ENCODE results near the gene ABCA2. TPM values are rescaled to one million over a fixed set of nuclear protein-coding genes. Genes with fewer than 3 reads are reported as not detected.

Gene ABCA2
- total RNA-seq, 6 donors from 2014 or later = 14.7 to 49.2 (median 29.6) TPM

GRCh38 chr9:137041124-137041523 lies 13.1 kb upstream of the ABCA2 start:
- Histone ChIP-seq H3K4me3 (peak overlapping the region; percentile 1 to 25 (median 11)), H3K4me1 (peaks cover 31 to 47% (median 38%) of the 10 kb centered on the region in 4 donors), H3K27ac (peak overlapping the region; percentile 30 to 79 (median 66)), H3K27me3 (peaks cover 0 to 20% (median 2%) of the 10 kb centered on the region in 4 donors), H3K36me3 (peaks cover 0 to 35% (median 21%) of the 10 kb centered on the region in 4 donors), H3K9me3 (no peaks in the 10 kb centered on the region)
- WGBS, 2 donors = 20 to 56% methylated on average over 5 to 16 of the region's 16 CpGs
- ATAC-seq (ENCODE audit: low FRiP score in 2 of 2) = no peak
- TF ChIP-seq POLR2A (IDR thresholded peaks at IDR 0.05) = no peak
- peak in 1 of 4 donors; percentile 8 for TF ChIP-seq EP300 (IDR thresholded peaks at IDR 0.05)
- TF ChIP-seq POLR2AphosphoS5 (IDR thresholded peaks at IDR 0.05) = no peak
- TF ChIP-seq, protein P1, sequence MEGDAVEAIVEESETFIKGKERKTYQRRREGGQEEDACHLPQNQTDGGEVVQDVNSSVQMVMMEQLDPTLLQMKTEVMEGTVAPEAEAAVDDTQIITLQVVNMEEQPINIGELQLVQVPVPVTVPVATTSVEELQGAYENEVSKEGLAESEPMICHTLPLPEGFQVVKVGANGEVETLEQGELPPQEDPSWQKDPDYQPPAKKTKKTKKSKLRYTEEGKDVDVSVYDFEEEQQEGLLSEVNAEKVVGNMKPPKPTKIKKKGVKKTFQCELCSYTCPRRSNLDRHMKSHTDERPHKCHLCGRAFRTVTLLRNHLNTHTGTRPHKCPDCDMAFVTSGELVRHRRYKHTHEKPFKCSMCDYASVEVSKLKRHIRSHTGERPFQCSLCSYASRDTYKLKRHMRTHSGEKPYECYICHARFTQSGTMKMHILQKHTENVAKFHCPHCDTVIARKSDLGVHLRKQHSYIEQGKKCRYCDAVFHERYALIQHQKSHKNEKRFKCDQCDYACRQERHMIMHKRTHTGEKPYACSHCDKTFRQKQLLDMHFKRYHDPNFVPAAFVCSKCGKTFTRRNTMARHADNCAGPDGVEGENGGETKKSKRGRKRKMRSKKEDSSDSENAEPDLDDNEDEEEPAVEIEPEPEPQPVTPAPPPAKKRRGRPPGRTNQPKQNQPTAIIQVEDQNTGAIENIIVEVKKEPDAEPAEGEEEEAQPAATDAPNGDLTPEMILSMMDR (IDR thresholded peaks at IDR 0.05) = no peak
- peak in 1 of 2 donors; percentile 73 for DNase-seq

DNA sequence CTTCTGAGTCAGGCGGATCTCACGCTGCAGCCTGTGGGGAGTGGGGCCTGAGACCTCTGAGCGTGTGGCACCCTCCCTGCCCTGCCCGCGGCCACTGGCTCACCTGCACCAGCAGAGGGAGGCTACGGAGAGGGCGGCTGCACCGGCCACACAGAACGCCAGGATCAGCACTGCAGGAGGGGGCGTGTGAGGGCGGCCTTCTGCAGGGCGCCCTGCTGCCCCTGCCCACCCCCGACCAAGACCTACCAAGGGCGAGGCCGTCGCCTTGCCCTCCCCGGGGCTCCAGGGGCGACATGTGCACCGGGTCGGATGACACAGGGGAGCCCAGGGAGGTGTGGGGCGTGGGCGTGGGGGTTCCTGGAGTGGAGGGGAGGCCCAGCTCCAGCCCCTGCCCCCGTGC lies 12.5 kb upstream of the ABCA2 start:
- peak overlapping the region in 3 of 4 donors; percentile 7 to 25 (median 15) for H3K4me3 ChIP-seq
- WGBS, 2 donors = 77 to 83% methylated on average over 9 to 21 of the region's 23 CpGs

GRCh38 chr9:137039611-137040366 lies 11.8 kb upstream of the ABCA2 start:
- Histone ChIP-seq H3K4me1 (peaks cover 29 to 43% (median 35%) of the 10 kb centered on the region in 4 donors), H3K4me3 (no peak overlapping the region), H3K27me3 (peaks cover 0 to 10% (median under 1%) of the 10 kb centered on the region in 4 donors), H3K9me3 (no peaks in the 10 kb centered on the region), H3K36me3 (peaks cover 0 to 35% (median 21%) of the 10 kb centered on the region in 4 donors), H3K27ac (peak overlapping the region in 2 of 4 donors; percentile 77 to 79)
- peak in 1 of 2 donors; percentile 77 for DNase-seq
- TF ChIP-seq, protein P1 (IDR thresholded peaks at IDR 0.05) = no peak
- no peak for TF ChIP-seq POLR2AphosphoS5 (IDR thresholded peaks at IDR 0.05)
- no peak for TF ChIP-seq EP300 (IDR thresholded peaks at IDR 0.05)
- no peak for TF ChIP-seq POLR2A (IDR thresholded peaks at IDR 0.05)
- no peak for ATAC-seq (ENCODE audit: low FRiP score in 2 of 2)
- WGBS, 2 donors = 87 to 96% methylated on average over 18 to 32 of the region's 32 CpGs

More for the DNA sequence above, 12.5 kb upstream of the ABCA2 start:
- H3K4me1 ChIP-seq = peaks cover 29 to 43% (median 35%) of the 10 kb centered on the region in 4 donors
- peak overlapping the region; percentile 30 to 79 (median 66) for H3K27ac ChIP-seq
- H3K27me3 ChIP-seq = peaks cover 0 to 16% (median 2%) of the 10 kb centered on the region in 4 donors
- no peaks in the 10 kb centered on the region for H3K9me3 ChIP-seq
- H3K36me3 ChIP-seq = peaks cover 0 to 35% (median 21%) of the 10 kb centered on the region in 4 donors
- no peak for TF ChIP-seq EP300 (IDR thresholded peaks at IDR 0.05)
- TF ChIP-seq, protein P1 (IDR thresholded peaks at IDR 0.05) = no peak
- no peak for TF ChIP-seq POLR2A (IDR thresholded peaks at IDR 0.05)
- no peak for TF ChIP-seq POLR2AphosphoS5 (IDR thresholded peaks at IDR 0.05)
- ATAC-seq (ENCODE audit: low FRiP score in 2 of 2) (no peak), DNase-seq (peak in 1 of 2 donors; percentile 73)

GRCh38 chr9:137038916-137039315 lies 10.9 kb upstream of the ABCA2 start:
- H3K36me3 ChIP-seq = peaks cover 0 to 35% (median 21%) of the 10 kb centered on the region in 4 donors
- ATAC-seq (ENCODE audit: low FRiP score in 2 of 2) = no peak
- H3K27ac ChIP-seq = no peak overlapping the region
- no peaks in the 10 kb centered on the region for H3K9me3 ChIP-seq
- DNase-seq = no peak
- H3K4me3 ChIP-seq = no peak overlapping the region
- H3K27me3 ChIP-seq = peaks cover 0 to 1% (median 0%) of the 10 kb centered on the region in 4 donors
- peaks cover 25 to 42% (median 36%) of the 10 kb centered on the region in 4 donors for H3K4me1 ChIP-seq
- no peak for TF ChIP-seq EP300 (IDR thresholded peaks at IDR 0.05)
- TF ChIP-seq POLR2AphosphoS5 (IDR thresholded peaks at IDR 0.05) = no peak
- no peak for TF ChIP-seq POLR2A (IDR thresholded peaks at IDR 0.05)
- TF ChIP-seq, protein P1 (IDR thresholded peaks at IDR 0.05) = no peak
- 84 to 87% methylated on average over 9 of the region's 9 CpGs for WGBS, 2 donors
